Esophagus (tissue), 2 donors: ENCODE results near the gene LPCAT1. TPM values are rescaled to one million over a fixed set of nuclear protein-coding genes. Genes with fewer than 3 reads are reported as not detected.

Source experiments
- H3K27ac ChIP-seq, 2 donors: one replicate each; pipeline ENCODE4 v1.5.1; 2013; ENCODE audit warnings: low read depth in 2 of 2, mild to moderate bottlenecking in 2 of 2, inconsistent platforms in 1 of 2, low read length in 1 of 2, moderate library complexity in 1 of 2
- H3K27me3 ChIP-seq, 2 donors: one replicate each; pipeline ENCODE4 v1.6.1; 2013; ENCODE audit warnings: low read length in 2 of 2, control low read depth in 1 of 2, mild to moderate bottlenecking in 1 of 2; ENCODE audit not compliant: insufficient read depth in 2 of 2, control insufficient read depth in 1 of 2
- H3K36me3 ChIP-seq, 2 donors: one replicate each; pipeline ENCODE4 v1.6.1; 2013; ENCODE audit warnings: low read length in 1 of 2; ENCODE audit not compliant: control insufficient read depth in 2 of 2, insufficient read depth in 2 of 2
- H3K4me1 ChIP-seq, 2 donors: one replicate each; pipeline ENCODE4 v1.6.1; 2013; ENCODE audit warnings: low read length in 1 of 2; ENCODE audit not compliant: control insufficient read depth in 2 of 2, insufficient read depth in 2 of 2
- H3K4me3 ChIP-seq, 2 donors: one replicate each; pipeline ENCODE4 v1.5.1; 2013; ENCODE audit warnings: low read length in 2 of 2, mild to moderate bottlenecking in 2 of 2, low read depth in 1 of 2, moderate library complexity in 1 of 2
- H3K9me3 ChIP-seq, 2 donors: one replicate each; pipeline ENCODE4 v1.6.1; 2013; ENCODE audit warnings: mild to moderate bottlenecking in 2 of 2, low read depth in 1 of 2, low read length in 1 of 2, moderate library complexity in 1 of 2; ENCODE audit not compliant: control insufficient read depth in 2 of 2, insufficient read depth in 1 of 2
- WGBS, 2 donors: extraction: QIAGEN DNeasy Blood & Tissue Kit; methylation state at CpG; one replicate each; pipeline ENCODE4 v1.1.7; 2013; 5-methylcytosine and 5-hydroxymethylcytosine counted together
- polyA plus RNA-seq, 2 donors: library from polyadenylated mRNA; stranded (reverse); fragments of 200-250 nt; gene quantifications; one replicate each; pipeline ENCODE4 v1.2.3, GENCODE V29; 2013
- donor health status: healthy with polysubstance abuse.
- donor health status: Bipolar disorder and iron deficiency.

LPCAT1 gene
- polyA plus RNA-seq, 2 donors: 5.0 to 6.3 TPM

DNA sequence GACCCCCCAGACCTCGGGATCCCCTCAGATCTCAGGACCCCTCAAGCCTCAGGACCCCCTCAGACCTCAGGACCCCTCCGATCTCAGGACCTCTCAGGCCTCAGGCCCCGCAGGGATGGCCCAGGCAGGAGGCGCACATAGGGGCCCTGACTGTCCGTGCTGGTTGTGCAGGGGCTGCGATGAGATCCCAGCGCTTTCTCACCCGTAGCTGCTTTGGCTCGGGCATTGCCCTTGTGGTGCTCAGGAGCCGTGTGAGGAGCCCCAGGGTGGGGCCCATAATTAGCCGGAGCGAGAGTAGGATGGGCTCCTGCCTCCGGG lies 680 bp upstream of the LPCAT1 start:
- H3K9me3 ChIP-seq: no peaks in the 10 kb centered on the region
- H3K27ac ChIP-seq: peak overlapping the region in 1 of 2 donors; percentile 88
- H3K27me3 ChIP-seq: no peaks in the 10 kb centered on the region
- peaks cover 0 to 2% of the 10 kb centered on the region in 2 donors for H3K36me3 ChIP-seq
- peaks cover 11% of the 10 kb centered on the region in 2 donors for H3K4me1 ChIP-seq
- H3K4me3 ChIP-seq: peak overlapping the region; percentile 74 to 88
- WGBS, 2 donors: 69 to 71% methylated on average over 13 of the region's 13 CpGs

- Histone ChIP-seq H3K27me3 (no peaks in the 10 kb centered on the region), H3K4me1 (peaks cover 11% of the 10 kb centered on the region in 2 donors), H3K36me3 (peaks cover 0 to 2% of the 10 kb centered on the region in 2 donors), H3K27ac (peak overlapping the region in 1 of 2 donors; percentile 88), H3K9me3 (no peaks in the 10 kb centered on the region), H3K4me3 (peak overlapping the region; percentile 74 to 88)
- WGBS, 2 donors: 0% methylated on average over 8 to 48 of the region's 48 CpGs
Observed at GRCh38 chr5:1523480-1523792, 324 bp downstream of the LPCAT1 start.

DNA sequence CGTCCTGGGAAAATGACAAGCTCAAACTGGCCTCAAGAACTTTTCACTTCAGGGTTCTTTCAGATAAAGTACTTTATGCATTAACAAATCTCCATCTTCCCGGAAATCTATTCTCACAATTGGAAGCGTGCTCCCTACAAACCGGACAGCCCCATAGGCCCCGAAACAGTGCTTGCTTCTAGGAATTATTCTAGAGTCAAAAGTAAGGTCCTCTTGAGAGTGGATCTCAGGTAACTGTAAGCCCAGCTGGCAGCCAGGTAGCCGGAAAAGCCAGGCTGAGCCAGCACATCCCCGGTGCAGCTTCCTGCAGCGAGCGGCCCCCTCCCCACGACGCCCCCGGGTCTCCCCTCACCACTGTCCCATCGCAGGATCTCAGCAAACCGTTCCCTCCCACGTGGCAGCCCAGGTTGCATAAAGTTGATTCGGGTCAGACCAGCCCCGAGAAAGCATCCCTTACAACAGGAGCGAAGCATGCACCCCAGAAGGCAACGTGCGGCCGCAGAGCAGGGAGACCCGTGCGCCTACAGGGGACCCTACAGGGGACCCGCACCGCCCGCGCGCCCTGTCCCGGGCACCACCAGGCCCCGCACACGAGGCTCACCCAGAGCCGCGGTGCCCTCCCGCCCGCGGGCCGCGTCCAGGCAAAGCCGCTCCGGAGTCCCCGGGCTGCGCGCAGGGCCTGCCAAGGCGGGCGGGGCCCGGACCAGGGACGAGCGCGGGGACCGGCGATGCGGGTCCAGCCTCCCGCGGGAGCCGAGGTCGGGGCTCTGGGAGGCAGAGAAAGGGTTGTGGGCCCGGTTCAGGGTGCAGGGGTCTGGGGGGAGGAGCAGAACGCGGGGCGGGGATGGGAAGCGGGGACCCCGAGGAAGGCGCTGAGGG lies 920 bp downstream of the LPCAT1 start:
- 4 to 5% methylated on average over 59 to 63 of the region's 63 CpGs for WGBS, 2 donors
- peak overlapping the region; percentile 74 to 88 for H3K4me3 ChIP-seq
- H3K9me3 ChIP-seq: no peaks in the 10 kb centered on the region
- H3K36me3 ChIP-seq: peaks cover 0 to 3% of the 10 kb centered on the region in 2 donors
- peaks cover 11% of the 10 kb centered on the region in 2 donors for H3K4me1 ChIP-seq
- no peak overlapping the region for H3K27ac ChIP-seq
- H3K27me3 ChIP-seq: no peaks in the 10 kb centered on the region

DNA sequence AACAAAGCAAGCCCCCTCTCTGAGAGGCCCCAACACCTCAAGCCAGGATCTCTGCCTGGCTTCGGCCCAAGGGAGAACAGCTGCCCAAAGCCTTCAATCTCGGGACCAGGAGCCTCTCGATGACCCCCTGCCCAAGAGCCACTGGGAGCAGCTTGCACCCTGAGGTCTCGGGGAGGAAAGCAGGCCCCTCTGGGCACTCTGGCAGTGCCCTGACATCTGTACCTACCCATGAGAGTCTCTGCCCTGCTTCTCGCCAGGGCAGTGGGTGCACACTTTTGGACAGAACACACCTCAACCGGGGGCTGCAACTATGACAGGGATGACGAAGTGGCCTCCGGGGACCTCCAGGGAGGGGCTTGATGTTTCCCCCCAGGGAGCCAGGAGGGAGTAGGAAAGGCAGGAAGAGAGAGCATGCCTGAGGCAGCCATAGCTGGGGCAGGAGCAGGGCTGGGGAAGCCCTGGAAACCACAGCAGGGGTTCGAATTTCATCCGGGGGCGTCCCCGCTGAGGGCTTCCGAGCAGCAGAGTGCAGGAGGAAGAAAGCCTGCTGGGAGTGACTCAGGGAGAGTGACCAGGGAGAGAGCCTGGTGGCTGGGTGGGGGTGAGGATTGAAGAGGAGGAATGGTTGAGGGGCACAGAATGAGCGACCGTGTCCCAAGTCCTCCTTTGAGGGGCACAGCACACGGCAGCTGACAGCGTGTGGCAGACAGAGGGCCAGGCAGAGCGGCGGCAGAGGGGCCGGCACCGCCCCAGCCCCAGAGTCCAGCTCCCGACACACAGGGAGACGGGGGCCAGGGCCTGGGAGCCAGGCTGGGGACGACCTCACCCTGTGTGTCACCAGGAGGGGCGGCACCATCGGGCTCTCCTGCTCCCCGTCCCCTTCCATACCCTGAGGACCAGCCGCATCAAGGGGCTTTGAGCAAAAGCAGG lies 1.8 kb downstream of the LPCAT1 start:
- WGBS, 2 donors: 69 to 72% methylated on average over 28 of the region's 28 CpGs
- H3K27ac ChIP-seq: no peak overlapping the region

GRCh38 chr5:1520791-1521453 lies 2.8 kb downstream of the LPCAT1 start:
- Histone ChIP-seq H3K4me1 (peaks cover 11 to 18% of the 10 kb centered on the region in 2 donors), H3K27ac (no peak overlapping the region), H3K36me3 (peaks cover 0 to 5% of the 10 kb centered on the region in 2 donors), H3K4me3 (no peak overlapping the region), H3K27me3 (no peaks in the 10 kb centered on the region), H3K9me3 (no peaks in the 10 kb centered on the region)
- WGBS, 2 donors: 95 to 97% methylated on average over 13 of the region's 13 CpGs

More for the DNA sequence above, 1.8 kb downstream of the LPCAT1 start:
- Histone ChIP-seq H3K36me3 (peaks cover 0 to 5% of the 10 kb centered on the region in 2 donors), H3K4me3 (peak overlapping the region in 1 of 2 donors; percentile 88), H3K9me3 (no peaks in the 10 kb centered on the region), H3K27me3 (no peaks in the 10 kb centered on the region), H3K4me1 (peaks cover 11 to 15% of the 10 kb centered on the region in 2 donors)

DNA sequence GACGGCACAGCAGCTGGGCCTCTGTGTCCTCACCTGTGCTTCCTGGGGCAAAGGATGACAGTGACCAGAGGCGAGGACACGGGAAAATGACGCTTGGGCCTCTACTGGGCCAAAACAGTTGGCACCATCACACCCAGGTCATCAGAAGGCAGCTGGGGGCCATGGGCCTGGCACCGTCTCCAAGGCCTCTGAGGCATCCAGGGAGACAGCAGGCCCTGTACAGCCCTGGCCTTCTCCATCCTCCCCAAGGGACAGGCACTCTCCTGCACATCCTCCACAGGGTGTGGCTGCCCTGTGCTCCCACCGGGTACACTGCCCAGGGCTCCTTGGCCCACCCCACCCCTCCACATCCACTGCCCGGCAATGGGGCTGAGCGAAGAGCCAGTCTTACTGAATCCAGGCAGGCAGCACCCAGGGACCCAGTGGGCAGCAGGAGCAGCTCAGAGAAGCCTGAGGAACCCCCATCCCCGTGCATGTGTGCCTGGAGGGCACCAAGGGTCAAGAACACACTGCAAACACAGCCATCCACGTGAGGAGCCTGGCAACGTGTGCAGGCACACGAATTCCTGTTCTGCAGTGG lies 4.0 kb downstream of the LPCAT1 start:
- no peak overlapping the region for H3K4me3 ChIP-seq
- no peaks in the 10 kb centered on the region for H3K9me3 ChIP-seq
- H3K4me1 ChIP-seq: peaks cover 11 to 21% of the 10 kb centered on the region in 2 donors
- WGBS, 2 donors: 86 to 92% methylated on average over 12 of the region's 12 CpGs
- no peaks in the 10 kb centered on the region for H3K27me3 ChIP-seq
- peaks cover 0 to 5% of the 10 kb centered on the region in 2 donors for H3K36me3 ChIP-seq
- H3K27ac ChIP-seq: no peak overlapping the region

GRCh38 chr5:1517838-1518237 lies 5.9 kb downstream of the LPCAT1 start:
- Histone ChIP-seq H3K9me3 (no peaks in the 10 kb centered on the region), H3K4me1 (peaks cover 6 to 16% of the 10 kb centered on the region in 2 donors), H3K36me3 (peaks cover 0 to 5% of the 10 kb centered on the region in 2 donors), H3K27me3 (no peaks in the 10 kb centered on the region), H3K4me3 (no peak overlapping the region), H3K27ac (no peak overlapping the region)
- WGBS, 2 donors: 90% methylated on average over 20 of the region's 20 CpGs

DNA sequence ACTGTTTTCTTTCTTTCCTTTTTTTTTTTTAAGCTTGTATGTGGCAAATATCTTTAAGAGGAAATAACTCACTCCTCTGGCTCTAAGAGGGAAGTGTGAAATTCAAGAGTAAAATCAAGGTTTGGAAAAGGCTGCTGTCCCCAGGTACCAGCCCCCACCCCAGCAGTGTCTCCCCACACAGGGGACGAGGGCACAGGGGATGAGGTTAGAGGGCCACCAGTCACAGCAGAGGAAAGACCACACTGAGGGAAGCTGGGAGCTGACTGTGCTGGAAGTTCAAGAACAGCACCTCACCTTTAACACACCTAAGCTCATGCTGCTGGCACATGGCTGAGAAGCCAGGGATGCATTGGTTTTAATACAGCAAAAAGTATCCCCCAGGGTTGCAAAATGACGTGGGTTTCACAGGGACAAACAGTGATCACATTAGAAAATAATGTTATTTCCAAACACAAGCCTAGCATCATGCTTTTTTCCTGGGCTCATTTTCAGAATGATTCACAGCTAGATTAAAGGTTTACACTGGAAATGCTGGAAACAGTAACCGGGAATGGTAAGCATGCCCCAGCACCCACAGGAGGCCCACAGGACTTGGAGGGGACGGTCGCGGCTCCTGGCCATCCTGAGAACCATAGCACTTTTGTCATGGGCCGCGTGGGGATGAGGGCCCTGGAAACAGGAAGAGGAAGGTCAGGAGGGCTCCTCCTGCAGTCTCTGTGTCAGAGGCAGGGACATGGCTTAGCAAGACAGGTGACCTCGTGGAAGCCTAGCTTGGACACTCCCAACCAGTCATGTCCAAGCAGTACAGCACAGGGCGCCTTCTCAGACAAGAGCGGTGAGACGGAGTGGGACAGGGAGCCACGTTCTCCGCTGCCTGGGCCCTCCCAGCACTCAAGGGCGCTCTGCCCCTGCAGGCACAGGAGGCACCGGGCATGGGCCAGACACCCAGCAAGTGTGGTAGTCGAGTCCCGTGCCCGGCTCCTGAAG lies 6.9 kb downstream of the LPCAT1 start:
- no peaks in the 10 kb centered on the region for H3K9me3 ChIP-seq
- 76 to 81% methylated on average over 19 of the region's 19 CpGs for WGBS, 2 donors
- H3K4me3 ChIP-seq: no peak overlapping the region
- H3K36me3 ChIP-seq: peaks cover 0 to 5% of the 10 kb centered on the region in 2 donors
- H3K4me1 ChIP-seq: peaks cover 4 to 10% of the 10 kb centered on the region in 2 donors
- no peaks in the 10 kb centered on the region for H3K27me3 ChIP-seq
- no peak overlapping the region for H3K27ac ChIP-seq
